ENCODE results near the gene S100A8. TPM values are rescaled to one million over a fixed set of nuclear protein-coding genes. Genes with fewer than 3 reads are reported as not detected.
A peak's percentile ranks its signal among the peaks of the same experiment; 100 is the strongest.

S100A8 gene
- polyA plus RNA-seq, 3 donors = 4,193 to 30,135 (median 27,689) TPM

DNA sequence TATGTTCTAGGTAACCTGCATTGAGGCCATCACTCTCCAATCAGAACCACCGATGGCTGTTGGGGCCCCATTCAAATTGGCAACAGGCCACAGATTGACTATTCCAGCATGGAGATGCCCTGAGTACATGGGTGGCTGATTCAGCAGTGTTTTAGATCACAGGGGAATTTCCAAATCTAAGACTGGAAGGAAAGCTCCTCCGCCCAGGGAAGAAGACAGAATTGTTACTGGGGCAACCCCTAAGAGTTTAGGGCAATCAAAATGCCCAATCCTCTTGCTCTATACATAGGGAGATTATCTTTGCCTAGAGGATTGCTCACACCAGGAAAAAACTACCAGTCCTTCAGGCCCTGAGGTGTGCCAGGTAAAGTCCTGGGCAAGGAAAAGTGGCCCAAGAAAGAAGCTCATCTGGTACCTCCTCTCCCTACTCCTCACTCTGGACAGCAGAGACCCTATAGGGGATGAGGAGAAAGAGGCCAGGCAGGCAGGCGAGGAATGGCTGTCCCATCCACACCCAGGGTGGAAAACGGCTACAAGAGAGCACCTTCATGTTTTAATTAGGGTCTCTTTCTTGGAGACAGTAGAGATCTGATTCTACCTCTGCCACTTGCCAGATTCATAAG lies 5.8 kb downstream of the S100A8 start:
- peak overlapping the region; percentile 64 for H3K4me2 ChIP-seq (replicated peaks; ENCODE audit: extremely low read depth, low read length, poor library complexity, severe bottlenecking)
- no peak overlapping the region for H2AFZ ChIP-seq (ENCODE audit: insufficient read depth, low read depth, low read length, poor library complexity, severe bottlenecking)
- DNase-seq = peak in 2 of 3 donors; percentile 63 to 84
- Mint-ChIP-seq H3K4me1 (peaks cover 70% of the 10 kb centered on the region), H3K27me3 (ENCODE audit: low read depth in 3 of 3) (no peaks in the 10 kb centered on the region), H3K9me3 (peaks cover 17 to 24% (median 20%) of the 10 kb centered on the region in 7 donors), H3K27ac (peak overlapping the region; percentile 97 to 99 (median 98)), H3K36me3 (peaks cover 10 to 17% of the 10 kb centered on the region in 2 donors), H3K4me3 (peak overlapping the region in 1 of 2 donors; percentile 39)
- H4K20me1 ChIP-seq (ENCODE audit: insufficient read depth, low read length) = peaks cover under 1% of the 10 kb centered on the region
- H3K4me3 ChIP-seq (replicated peaks in 1 of 3; ENCODE audit: low read depth in 2 of 3, low read length in 3 of 3) = peak overlapping the region in 1 of 3 experiments; percentile 52
- H3K9ac ChIP-seq (ENCODE audit: insufficient read depth, low read length, poor library complexity, severe bottlenecking) = peak overlapping the region; percentile 15
- 100% methylated on average over 1 of the region's 4 CpGs for WGBS (ENCODE audit: insufficient coverage)
- peak overlapping the region; percentile 72 to 88 for H3K27ac ChIP-seq (ENCODE audit: low read depth in 1 of 2, low read length in 2 of 2)
- no peaks in the 10 kb centered on the region for H3K27me3 ChIP-seq (ENCODE audit: control insufficient read depth in 2 of 2, insufficient read depth in 2 of 2, low read length in 2 of 2)
- H3K9me3 ChIP-seq (replicated peaks in 1 of 2; ENCODE audit: control insufficient read depth in 1 of 2, insufficient read depth in 1 of 2, low read length in 2 of 2) = peaks cover 0 to 7% of the 10 kb centered on the region in 2 donors
- peaks cover 59 to 67% of the 10 kb centered on the region in 2 donors for H3K4me1 ChIP-seq (ENCODE audit: control insufficient read depth in 1 of 2, insufficient read depth in 2 of 2, low read length in 2 of 2)
- H3K79me2 ChIP-seq (ENCODE audit: insufficient read depth, low read length) = peaks cover 29% of the 10 kb centered on the region
- intact Hi-C loops (cut with micrococcal nuclease) = no loop called here
- no peaks in the 10 kb centered on the region for H3K36me3 ChIP-seq (replicated peaks in 1 of 2; ENCODE audit: control insufficient read depth in 1 of 2, insufficient read depth in 2 of 2, low read length in 2 of 2)
- TF ChIP-seq CTCF (IDR thresholded peaks at IDR 0.05) = no peak

GRCh38 chr1:153380711-153381110 lies 10.2 kb downstream of the S100A8 start:
- TF ChIP-seq CTCF (IDR thresholded peaks at IDR 0.05) = no peak
- Histone ChIP-seq H2AFZ (ENCODE audit: insufficient read depth, low read depth, low read length, poor library complexity, severe bottlenecking) (no peak overlapping the region), H3K4me3 (replicated peaks in 1 of 3; ENCODE audit: low read depth in 2 of 3, low read length in 3 of 3) (no peak overlapping the region), H3K36me3 (replicated peaks in 1 of 2; ENCODE audit: control insufficient read depth in 1 of 2, insufficient read depth in 2 of 2, low read length in 2 of 2) (no peaks in the 10 kb centered on the region), H3K4me1 (ENCODE audit: control insufficient read depth in 1 of 2, insufficient read depth in 2 of 2, low read length in 2 of 2) (peaks cover 56 to 67% of the 10 kb centered on the region in 2 donors), H3K79me2 (ENCODE audit: insufficient read depth, low read length) (peaks cover 37% of the 10 kb centered on the region), H3K4me2 (replicated peaks; ENCODE audit: extremely low read depth, low read length, poor library complexity, severe bottlenecking) (no peak overlapping the region), H4K20me1 (ENCODE audit: insufficient read depth, low read length) (no peaks in the 10 kb centered on the region), H3K9me3 (replicated peaks in 1 of 2; ENCODE audit: control insufficient read depth in 1 of 2, insufficient read depth in 1 of 2, low read length in 2 of 2) (peaks cover 0 to 7% of the 10 kb centered on the region in 2 donors), H3K9ac (ENCODE audit: insufficient read depth, low read length, poor library complexity, severe bottlenecking) (no peak overlapping the region), H3K27me3 (ENCODE audit: control insufficient read depth in 2 of 2, insufficient read depth in 2 of 2, low read length in 2 of 2) (no peaks in the 10 kb centered on the region), H3K27ac (ENCODE audit: low read depth in 1 of 2, low read length in 2 of 2) (no peak overlapping the region)
- intact Hi-C loops (cut with micrococcal nuclease) = no loop called here
- H3K27me3 Mint-ChIP-seq (ENCODE audit: low read depth in 3 of 3) = no peaks in the 10 kb centered on the region
- H3K27ac Mint-ChIP-seq = no peak overlapping the region
- WGBS (ENCODE audit: insufficient coverage) = 96% methylated on average over 13 of the region's 23 CpGs
- no peak for DNase-seq
- H3K9me3 Mint-ChIP-seq = peaks cover 17 to 23% (median 20%) of the 10 kb centered on the region in 7 donors
- peaks cover 8 to 11% of the 10 kb centered on the region in 2 donors for H3K36me3 Mint-ChIP-seq
- H3K4me1 Mint-ChIP-seq = peaks cover 66% of the 10 kb centered on the region
- H3K4me3 Mint-ChIP-seq = no peak overlapping the region

Measured in CD14-positive monocyte (primary cell).